ENCODE data around the gene BMPR1A. TPM values are rescaled to one million over a fixed set of nuclear protein-coding genes. Genes with fewer than 3 reads are reported as not detected.

The BMPR1A gene
- total RNA-seq, 4 donors from 2014 or later = 17.7 to 35.5 (median 26.8) TPM

GRCh38 chr10:86725980-86726676, 30.3 kb upstream of the BMPR1A start:
- intact Hi-C loops (cut with DNase I; ENCODE audit: low total_unique reads) = no loop called here
- 93 to 97% methylated on average over 14 of the region's 14 CpGs for WGBS, 2 donors
- TF ChIP-seq CTCF (IDR thresholded peaks at IDR 0.05) (no peak), POLR2A (IDR thresholded peaks at IDR 0.05) (no peak)
- H3K4me3 ChIP-seq (ENCODE audit: low read depth, poor library complexity, severe bottlenecking) = no peak overlapping the region
- DNase-seq (ENCODE audit: low spot score in 2 of 2) = no peak

- DNase-seq (ENCODE audit: low spot score in 2 of 2) = no peak
- WGBS, 2 donors = 90 to 96% methylated on average over 1 of the region's 1 CpG
- intact Hi-C loops (cut with DNase I; ENCODE audit: low total_unique reads) = no loop called here
- no peak overlapping the region for H3K4me3 ChIP-seq (ENCODE audit: low read depth, poor library complexity, severe bottlenecking)
- TF ChIP-seq CTCF (IDR thresholded peaks at IDR 0.05) (no peak), POLR2A (IDR thresholded peaks at IDR 0.05) (no peak)
Observed at GRCh38 chr10:86726677-86726999, 29.8 kb upstream of the BMPR1A start.

GRCh38 chr10:86727470-86727869, 28.9 kb upstream of the BMPR1A start:
- no peak overlapping the region for H3K4me3 ChIP-seq (ENCODE audit: low read depth, poor library complexity, severe bottlenecking)
- WGBS, 2 donors = 75 to 86% methylated on average over 6 of the region's 6 CpGs
- TF ChIP-seq CTCF (IDR thresholded peaks at IDR 0.05) = no peak
- TF ChIP-seq POLR2A (IDR thresholded peaks at IDR 0.05) = no peak
- DNase-seq (ENCODE audit: low spot score in 2 of 2) = no peak
- intact Hi-C loops (cut with DNase I; ENCODE audit: low total_unique reads) = no loop called here

- H3K4me3 ChIP-seq (ENCODE audit: low read depth, poor library complexity, severe bottlenecking) = no peak overlapping the region
- intact Hi-C loops (cut with DNase I; ENCODE audit: low total_unique reads) = no loop called here
- no peak for TF ChIP-seq CTCF (IDR thresholded peaks at IDR 0.05)
- TF ChIP-seq POLR2A (IDR thresholded peaks at IDR 0.05) = no peak
- no peak for DNase-seq (ENCODE audit: low spot score in 2 of 2)
- 73 to 84% methylated on average over 3 of the region's 3 CpGs for WGBS, 2 donors
Observed at GRCh38 chr10:86728056-86728455, 28.4 kb upstream of the BMPR1A start.

GRCh38 chr10:86729677-86730076, 26.7 kb upstream of the BMPR1A start:
- intact Hi-C loops (cut with DNase I; ENCODE audit: low total_unique reads) = no loop called here
- no peak for DNase-seq (ENCODE audit: low spot score in 2 of 2)
- WGBS, 2 donors = 83 to 100% methylated on average over 1 of the region's 1 CpG
- no peak overlapping the region for H3K4me3 ChIP-seq (ENCODE audit: low read depth, poor library complexity, severe bottlenecking)
- no peak for TF ChIP-seq CTCF (IDR thresholded peaks at IDR 0.05)

GRCh38 chr10:86730227-86730626, 26.2 kb upstream of the BMPR1A start:
- intact Hi-C loops (cut with DNase I; ENCODE audit: low total_unique reads) = no loop called here
- WGBS, 2 donors = 100% methylated on average over 1 of the region's 1 CpG
- TF ChIP-seq POLR2A (IDR thresholded peaks at IDR 0.05) = no peak
- no peak for TF ChIP-seq CTCF (IDR thresholded peaks at IDR 0.05)
- H3K4me3 ChIP-seq (ENCODE audit: low read depth, poor library complexity, severe bottlenecking) = no peak overlapping the region
- DNase-seq (ENCODE audit: low spot score in 2 of 2) = no peak

All from lower leg skin (tissue), 4 donors.